Neuron (in vitro differentiated cells): ENCODE results near the gene FHIT.

Experiments used
- H2AFZ ChIP-seq: one replicate; pipeline ENCODE4 v1.6.1; 2013; ENCODE audit warnings: low read depth, mild to moderate bottlenecking, inconsistent platforms, low read length, moderate library complexity
- H3K27me3 ChIP-seq: one replicate; pipeline ENCODE4 v1.6.1; 2013; ENCODE audit warnings: low read length; ENCODE audit not compliant: insufficient read depth
- H3K36me3 ChIP-seq: one replicate; pipeline ENCODE4 v1.6.1; 2013; ENCODE audit warnings: low read length; ENCODE audit not compliant: insufficient read depth
- H3K4me1 ChIP-seq: one replicate; pipeline ENCODE4 v1.6.1; 2013; ENCODE audit warnings: low read length; ENCODE audit not compliant: insufficient read depth
- H3K4me3 ChIP-seq: 2 replicates; pipeline ENCODE4 v1.5.1; 2013; ENCODE audit warnings: mild to moderate bottlenecking, low read length, moderate library complexity
- H3K9me3 ChIP-seq: one replicate; pipeline ENCODE4 v1.6.1; 2013; ENCODE audit warnings: low read length

The FHIT gene

DNA sequence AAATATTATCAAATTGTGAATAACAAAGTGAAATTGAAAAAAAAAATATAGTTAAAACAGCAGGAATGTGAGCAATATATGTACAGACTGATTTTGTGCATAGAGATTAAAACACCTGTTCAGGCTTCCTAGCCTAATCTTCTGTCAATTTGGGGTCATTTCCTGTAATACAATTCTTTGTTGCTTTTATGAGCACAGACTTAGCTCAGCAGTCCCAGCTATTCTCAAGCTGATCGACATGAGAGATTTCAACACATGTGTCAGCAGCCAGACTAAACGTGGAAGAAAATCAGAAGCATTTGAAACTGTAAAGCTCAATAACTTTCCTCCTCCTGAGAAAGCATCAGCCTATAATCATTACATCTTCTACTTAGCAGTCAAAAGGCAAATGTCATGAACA lies 1.6 kb upstream of the FHIT start:
- Histone ChIP-seq H3K27me3 (no peaks in the 10 kb centered on the region), H3K9me3 (no peaks in the 10 kb centered on the region), H2AFZ (no peak overlapping the region), H3K4me3 (no peak overlapping the region), H3K36me3 (no peaks in the 10 kb centered on the region), H3K4me1 (peaks cover 5% of the 10 kb centered on the region)

GRCh38 chr3:61250784-61251173 lies 473 bp downstream of the FHIT start:
- no peaks in the 10 kb centered on the region for H3K9me3 ChIP-seq
- H2AFZ ChIP-seq, result peak overlapping the region; percentile 97
- H3K36me3 ChIP-seq, result no peaks in the 10 kb centered on the region
- H3K4me3 ChIP-seq, result peak overlapping the region; percentile 65
- peaks cover 9% of the 10 kb centered on the region for H3K4me1 ChIP-seq
- H3K27me3 ChIP-seq, result no peaks in the 10 kb centered on the region

GRCh38 chr3:61248496-61248895 lies 2.8 kb downstream of the FHIT start:
- peaks cover 6% of the 10 kb centered on the region for H3K4me1 ChIP-seq
- no peaks in the 10 kb centered on the region for H3K9me3 ChIP-seq
- no peak overlapping the region for H3K4me3 ChIP-seq
- no peaks in the 10 kb centered on the region for H3K27me3 ChIP-seq
- no peak overlapping the region for H2AFZ ChIP-seq
- no peaks in the 10 kb centered on the region for H3K36me3 ChIP-seq

- no peak overlapping the region for H2AFZ ChIP-seq
Measured at GRCh38 chr3:61247191-61247590, 4.1 kb downstream of the FHIT start.

DNA sequence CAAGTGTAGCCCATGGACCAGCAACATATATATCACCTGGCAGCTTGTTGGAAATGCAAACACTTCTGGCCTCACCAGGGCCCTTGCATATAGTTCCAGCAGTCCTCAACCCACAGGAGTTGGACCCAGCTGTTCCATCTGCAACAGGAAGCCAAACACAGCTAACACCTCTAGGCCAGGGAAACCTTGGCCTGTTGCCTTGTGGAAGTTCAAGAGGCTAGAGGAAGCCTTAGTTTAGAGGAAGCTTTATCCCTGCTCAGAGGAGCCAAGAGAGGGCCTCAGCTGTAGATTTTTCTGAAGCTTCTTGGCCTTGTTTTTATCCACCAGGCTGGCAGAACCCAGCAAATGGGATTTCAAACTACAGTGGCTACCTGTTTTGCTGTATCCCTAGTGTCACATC lies 11.4 kb downstream of the FHIT start:
- no peak overlapping the region for H3K4me3 ChIP-seq
- H2AFZ ChIP-seq, result no peak overlapping the region
- no peaks in the 10 kb centered on the region for H3K36me3 ChIP-seq
- H3K9me3 ChIP-seq, result no peaks in the 10 kb centered on the region
- H3K4me1 ChIP-seq, result no peaks in the 10 kb centered on the region
- H3K27me3 ChIP-seq, result no peaks in the 10 kb centered on the region

More at GRCh38 chr3:61247191-61247590, 4.1 kb downstream of the FHIT start:
- Histone ChIP-seq H3K4me1 (peaks cover 6% of the 10 kb centered on the region), H3K4me3 (no peak overlapping the region), H3K9me3 (no peaks in the 10 kb centered on the region), H3K27me3 (no peaks in the 10 kb centered on the region), H3K36me3 (no peaks in the 10 kb centered on the region)

DNA sequence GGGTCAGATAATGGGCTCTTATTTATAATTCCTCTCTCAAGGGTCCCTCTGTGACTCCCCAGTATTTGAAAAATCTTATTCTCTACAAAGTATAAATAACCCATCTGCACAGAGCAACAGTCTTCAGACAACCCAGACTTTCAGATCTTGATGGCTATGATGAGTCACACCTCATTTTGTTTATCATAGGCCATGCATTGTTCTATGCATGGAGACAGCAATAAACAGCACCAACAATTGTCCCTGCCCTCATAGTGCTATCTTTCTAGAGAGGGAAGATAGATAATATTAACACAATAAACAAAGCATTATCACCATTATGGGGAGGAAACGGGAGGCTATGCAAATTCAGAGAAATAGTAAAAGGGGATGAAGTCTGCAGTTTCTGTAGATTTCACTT lies 13.4 kb downstream of the FHIT start:
- Histone ChIP-seq H3K9me3 (no peaks in the 10 kb centered on the region), H3K36me3 (no peaks in the 10 kb centered on the region), H3K27me3 (no peaks in the 10 kb centered on the region), H2AFZ (no peak overlapping the region), H3K4me3 (no peak overlapping the region), H3K4me1 (peaks cover 5% of the 10 kb centered on the region)

DNA sequence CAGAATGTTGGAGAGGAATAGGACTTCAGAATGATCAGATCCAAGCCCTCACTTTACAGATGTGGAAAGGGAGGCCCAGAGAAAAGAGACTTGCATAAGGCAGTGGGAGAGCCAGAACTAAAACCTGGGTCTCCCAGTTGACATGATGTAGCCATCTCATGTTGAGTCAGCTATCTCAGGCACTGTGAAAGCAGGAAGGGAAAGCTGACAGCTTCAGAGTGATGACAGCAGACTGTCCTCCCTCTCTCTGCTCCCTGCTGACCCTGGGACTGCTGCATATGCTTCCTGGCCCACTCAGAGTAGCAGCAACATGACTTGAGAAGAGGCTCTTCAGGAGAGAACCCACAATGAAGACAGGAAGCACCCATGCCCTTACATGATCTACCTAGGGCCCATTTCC lies 14.7 kb downstream of the FHIT start:
- Histone ChIP-seq H3K4me3 (no peak overlapping the region), H2AFZ (no peak overlapping the region), H3K27me3 (no peaks in the 10 kb centered on the region), H3K4me1 (peaks cover 5% of the 10 kb centered on the region), H3K9me3 (no peaks in the 10 kb centered on the region), H3K36me3 (no peaks in the 10 kb centered on the region)

DNA sequence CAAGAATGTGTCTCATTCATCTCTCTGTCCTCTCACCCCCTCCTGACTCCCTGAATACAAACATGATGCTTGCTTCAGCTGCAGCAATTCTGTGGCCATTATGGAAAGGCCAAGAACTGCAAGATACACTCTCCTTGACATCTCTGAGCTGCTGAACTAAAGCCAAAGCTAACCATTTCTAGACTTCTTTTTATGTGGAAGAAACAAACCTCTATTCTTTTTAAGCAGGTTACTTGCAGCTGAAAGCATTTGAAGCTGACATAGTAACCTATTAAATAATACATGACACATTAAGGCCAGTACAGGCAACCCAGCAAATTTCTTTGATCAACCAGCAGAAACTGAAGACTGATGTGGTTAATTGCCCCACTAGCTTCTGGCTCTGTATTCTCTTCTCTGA lies 17.5 kb downstream of the FHIT start:
- Histone ChIP-seq H3K36me3 (no peaks in the 10 kb centered on the region), H3K4me3 (no peak overlapping the region), H3K9me3 (no peaks in the 10 kb centered on the region), H3K27me3 (no peaks in the 10 kb centered on the region), H2AFZ (no peak overlapping the region), H3K4me1 (peaks cover 5% of the 10 kb centered on the region)

DNA sequence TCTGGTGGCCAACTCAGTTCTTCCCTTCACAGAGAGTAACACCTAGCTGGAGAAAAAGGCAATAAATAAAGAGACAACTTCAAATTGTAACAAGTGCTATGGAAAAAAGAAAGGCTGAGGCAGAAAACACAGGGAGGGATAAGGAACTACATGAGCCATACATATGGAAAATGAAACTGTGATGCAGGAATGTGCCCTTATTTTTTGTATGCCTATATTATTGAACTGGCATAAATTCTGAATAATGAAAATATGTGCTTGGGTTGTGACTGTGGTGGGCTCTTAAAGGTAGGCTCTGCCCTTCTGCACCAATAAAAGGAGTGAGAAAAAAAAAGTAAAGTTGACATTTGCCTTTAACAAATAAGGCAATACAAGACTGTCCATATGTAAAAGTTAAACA lies 19.6 kb downstream of the FHIT start:
- Histone ChIP-seq H3K9me3 (no peaks in the 10 kb centered on the region), H3K27me3 (no peaks in the 10 kb centered on the region), H3K4me3 (no peak overlapping the region), H3K4me1 (peaks cover 5% of the 10 kb centered on the region), H2AFZ (no peak overlapping the region), H3K36me3 (no peaks in the 10 kb centered on the region)

GRCh38 chr3:61227799-61228198 lies 23.5 kb downstream of the FHIT start:
- H3K36me3 ChIP-seq, result no peaks in the 10 kb centered on the region
- peaks cover 5% of the 10 kb centered on the region for H3K4me1 ChIP-seq
- no peak overlapping the region for H2AFZ ChIP-seq
- H3K9me3 ChIP-seq, result no peaks in the 10 kb centered on the region
- no peaks in the 10 kb centered on the region for H3K27me3 ChIP-seq
- no peak overlapping the region for H3K4me3 ChIP-seq

GRCh38 chr3:61226166-61226686 lies 25.0 kb downstream of the FHIT start:
- no peaks in the 10 kb centered on the region for H3K27me3 ChIP-seq
- no peaks in the 10 kb centered on the region for H3K9me3 ChIP-seq
- no peak overlapping the region for H3K4me3 ChIP-seq
- H2AFZ ChIP-seq, result no peak overlapping the region
- H3K4me1 ChIP-seq, result peaks cover 14% of the 10 kb centered on the region
- H3K36me3 ChIP-seq, result no peaks in the 10 kb centered on the region

DNA sequence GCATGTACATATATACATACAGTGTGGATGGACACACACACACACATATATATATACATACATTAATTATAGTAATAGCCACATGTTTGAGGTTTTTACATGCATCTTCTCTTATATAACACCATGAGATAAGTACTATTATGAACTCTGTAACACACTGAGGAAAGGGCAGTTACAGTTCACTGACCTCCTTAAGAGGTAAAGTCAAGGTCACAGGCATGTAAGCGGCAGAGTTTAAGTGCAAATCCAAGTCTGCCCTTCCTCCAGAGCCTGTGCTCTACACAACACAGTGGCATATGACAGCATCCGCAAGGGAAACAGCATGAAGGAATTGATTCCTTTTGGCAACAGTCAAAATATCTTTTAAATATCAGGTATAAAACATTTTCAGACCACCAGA lies 26.4 kb downstream of the FHIT start:
- H3K4me3 ChIP-seq, result no peak overlapping the region
- peaks cover 14% of the 10 kb centered on the region for H3K4me1 ChIP-seq
- no peaks in the 10 kb centered on the region for H3K36me3 ChIP-seq
- H2AFZ ChIP-seq, result no peak overlapping the region
- no peaks in the 10 kb centered on the region for H3K27me3 ChIP-seq
- H3K9me3 ChIP-seq, result no peaks in the 10 kb centered on the region

DNA sequence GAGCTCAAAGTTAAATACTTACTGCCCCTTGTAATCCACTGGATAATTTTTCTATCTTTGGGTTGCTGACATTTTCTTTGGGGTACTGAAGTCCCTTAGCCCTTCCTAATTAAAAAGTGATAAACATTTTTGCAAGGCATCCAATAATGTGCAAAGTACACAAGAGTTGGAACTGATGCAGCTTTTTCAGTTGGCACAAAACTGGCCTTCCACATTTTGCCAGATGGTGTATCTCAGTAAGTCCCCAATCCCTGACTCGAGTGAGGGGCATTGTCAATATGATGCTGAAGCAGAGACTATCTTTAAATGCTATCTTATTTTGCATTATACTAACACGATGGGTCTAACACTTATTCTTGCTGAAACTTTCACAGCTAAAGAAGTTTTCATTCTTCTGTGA lies 27.8 kb downstream of the FHIT start:
- Histone ChIP-seq H3K9me3 (no peaks in the 10 kb centered on the region), H3K4me3 (no peak overlapping the region)

GRCh38 chr3:61222467-61222866 lies 28.8 kb downstream of the FHIT start:
- H2AFZ ChIP-seq, result no peak overlapping the region
- H3K27me3 ChIP-seq, result no peaks in the 10 kb centered on the region
- H3K4me1 ChIP-seq, result peaks cover 14% of the 10 kb centered on the region
- no peak overlapping the region for H3K4me3 ChIP-seq
- no peaks in the 10 kb centered on the region for H3K36me3 ChIP-seq
- no peaks in the 10 kb centered on the region for H3K9me3 ChIP-seq

More for the DNA sequence above, 27.8 kb downstream of the FHIT start:
- Histone ChIP-seq H3K4me1 (peaks cover 14% of the 10 kb centered on the region), H2AFZ (no peak overlapping the region), H3K36me3 (no peaks in the 10 kb centered on the region), H3K27me3 (no peaks in the 10 kb centered on the region)
